CD8-positive, alpha-beta memory T cell (primary cell): ENCODE results near the gene PGAP6. TPM values are rescaled to one million over a fixed set of nuclear protein-coding genes. Genes with fewer than 3 reads are reported as not detected.
A peak's percentile ranks its signal among the peaks of the same experiment; 100 is the strongest.

Experiments used
- CTCF ChIA-PET: fragments of 350-600 bp; sonication (Branson Sonifier 250); formaldehyde crosslinking; loops from one replicate; lab custom pipeline; 2021; ENCODE audit warnings: antibody characterized with exemption; lab: Charles Lee
- POLR2A ChIA-PET: fragments of 350-600 bp; sonication (Branson Sonifier 250); formaldehyde crosslinking; loops from one replicate; lab custom pipeline; 2021; ENCODE audit warnings: antibody characterized with exemption; lab: Charles Lee
- DNase-seq, 5 donors: peaks; one replicate each; pipeline versions ENCODE4 v3.0.0 to v3.0.0-alpha.2; 2020 to 2022; ENCODE audit warnings: mixed read lengths in 1 of 5
- H3K27ac ChIP-seq: one replicate; pipeline ENCODE4 v1.7.0; 2013; ENCODE audit warnings: low read depth, mild to moderate bottlenecking, low read length, moderate library complexity
- H3K27me3 ChIP-seq: 2 replicates; pipeline ENCODE4 v1.7.0; 2013; ENCODE audit warnings: low read length, mild to moderate bottlenecking; ENCODE audit not compliant: insufficient read depth, poor library complexity, severe bottlenecking
- H3K36me3 ChIP-seq: 2 replicates; pipeline ENCODE4 v1.7.0; 2013; ENCODE audit warnings: mild to moderate bottlenecking, low read length, moderate library complexity; ENCODE audit not compliant: insufficient read depth
- H3K4me1 ChIP-seq: 2 replicates; pipeline ENCODE4 v1.7.0; 2013; ENCODE audit warnings: mild to moderate bottlenecking, low read length, moderate library complexity; ENCODE audit not compliant: insufficient read depth
- H3K4me3 ChIP-seq: 2 replicates; pipeline ENCODE4 v1.7.0; 2013; ENCODE audit warnings: mild to moderate bottlenecking, low read length
- H3K9me3 ChIP-seq: 2 replicates; pipeline ENCODE4 v1.7.0; 2013; ENCODE audit warnings: mild to moderate bottlenecking, low read length
- H3K27ac Mint-ChIP-seq, 8 donors: one replicate each; pipeline ENCODE4 v1.8.0; 2020 to 2021; ENCODE audit warnings: mixed read lengths in 8 of 8, mild to moderate bottlenecking in 6 of 8, inconsistent platforms in 3 of 8, moderate library complexity in 3 of 8
- H3K27me3 Mint-ChIP-seq, 2 donors: one replicate each; pipeline ENCODE4 v1.8.0; 2020 to 2021; ENCODE audit warnings: mixed read lengths in 2 of 2, mild to moderate bottlenecking in 1 of 2, moderate library complexity in 1 of 2
- H3K36me3 Mint-ChIP-seq, 3 donors: one replicate each; pipeline ENCODE4 v1.8.0; 2020 to 2021; ENCODE audit warnings: mixed read lengths in 3 of 3, inconsistent platforms in 1 of 3, mild to moderate bottlenecking in 1 of 3
- H3K4me1 Mint-ChIP-seq, 3 donors: one replicate each; pipeline ENCODE4 v1.8.0; 2020 to 2021; ENCODE audit warnings: mixed read lengths in 3 of 3, inconsistent platforms in 1 of 3, mild to moderate bottlenecking in 1 of 3
- H3K4me3 Mint-ChIP-seq, 7 donors: one replicate each; pipeline ENCODE4 v1.8.0; 2020 to 2021; ENCODE audit warnings: mixed read lengths in 7 of 7, mild to moderate bottlenecking in 6 of 7, moderate library complexity in 4 of 7, inconsistent platforms in 2 of 7
- H3K9me3 Mint-ChIP-seq, 5 donors: one replicate each; pipeline ENCODE4 v1.8.0; 2020 to 2022; ENCODE audit warnings: mixed read lengths in 5 of 5, mild to moderate bottlenecking in 3 of 5, moderate library complexity in 2 of 5, inconsistent platforms in 1 of 5
- polyA plus RNA-seq: library from polyadenylated mRNA; unstranded; fragments of 300-500 nt; fragmentation: Illumina TruSeq; gene quantifications from one replicate; pipeline ENCODE4 v1.2.3, GENCODE V29; 2021
- total RNA-seq, 2 experiments: library from RNA; stranded (reverse); gene quantifications; one replicate each; pipeline ENCODE4 v1.2.3, GENCODE V29; 2021

Gene PGAP6
- total and polyA plus RNA-seq, 3 experiments from 2014 or later: 23.1 to 36.2 (median 36.1) TPM

- H3K27ac Mint-ChIP-seq: peak overlapping the region in 1 of 8 donors; percentile 64
- no peak overlapping the region for H3K27ac ChIP-seq
- no peaks in the 10 kb centered on the region for H3K27me3 ChIP-seq
- CTCF ChIA-PET: interaction anchor here (0.7 to 5.0 kb wide), 15 partner anchors 9 to 305 kb away, joined by 3 to 39 read pairs (median 5); partner anchors contain the start of genes FAM234A, LUC7L and MRPL28
- DNase-seq: no peak
- H3K36me3 ChIP-seq: no peaks in the 10 kb centered on the region
- H3K36me3 Mint-ChIP-seq: peaks cover 0 to under 1% (median 0%) of the 10 kb centered on the region in 3 donors
- H3K9me3 Mint-ChIP-seq: no peaks in the 10 kb centered on the region
- peaks cover 7 to 8% (median 8%) of the 10 kb centered on the region in 3 donors for H3K4me1 Mint-ChIP-seq
- H3K9me3 ChIP-seq: no peaks in the 10 kb centered on the region
- no peak overlapping the region for H3K4me3 ChIP-seq
- no peak overlapping the region for H3K4me3 Mint-ChIP-seq
- POLR2A ChIA-PET: interaction anchor here (1.5 kb wide), 1 partner anchor 254 kb away, joined by 3 read pairs; no protein-coding TSS in a partner anchor
- H3K27me3 Mint-ChIP-seq: peaks cover 1 to 3% of the 10 kb centered on the region in 2 donors
- H3K4me1 ChIP-seq: peaks cover 9% of the 10 kb centered on the region
Measured at GRCh38 chr16:361341-361871, 20.4 kb downstream of the PGAP6 start.

GRCh38 chr16:360698-361336 lies 21.0 kb downstream of the PGAP6 start:
- H3K4me1 ChIP-seq: peaks cover 15% of the 10 kb centered on the region
- no peaks in the 10 kb centered on the region for H3K36me3 ChIP-seq
- ChIA-PET CTCF (interaction anchor here (1.0 to 5.0 kb wide), 6 partner anchors 11 to 255 kb away, joined by 3 to 39 read pairs (median 8); partner anchors contain the start of gene LUC7L), POLR2A (no interaction called here)
- no peaks in the 10 kb centered on the region for H3K9me3 Mint-ChIP-seq
- H3K27me3 Mint-ChIP-seq: peaks cover 1 to 3% of the 10 kb centered on the region in 2 donors
- H3K4me3 Mint-ChIP-seq: no peak overlapping the region
- H3K27me3 ChIP-seq: no peaks in the 10 kb centered on the region
- no peak for DNase-seq
- H3K4me3 ChIP-seq: no peak overlapping the region
- H3K27ac ChIP-seq: no peak overlapping the region
- H3K9me3 ChIP-seq: no peaks in the 10 kb centered on the region
- H3K36me3 Mint-ChIP-seq: no peaks in the 10 kb centered on the region
- H3K4me1 Mint-ChIP-seq: peaks cover 9 to 11% (median 11%) of the 10 kb centered on the region in 3 donors
- H3K27ac Mint-ChIP-seq: peak overlapping the region in 1 of 8 donors; percentile 78

DNA sequence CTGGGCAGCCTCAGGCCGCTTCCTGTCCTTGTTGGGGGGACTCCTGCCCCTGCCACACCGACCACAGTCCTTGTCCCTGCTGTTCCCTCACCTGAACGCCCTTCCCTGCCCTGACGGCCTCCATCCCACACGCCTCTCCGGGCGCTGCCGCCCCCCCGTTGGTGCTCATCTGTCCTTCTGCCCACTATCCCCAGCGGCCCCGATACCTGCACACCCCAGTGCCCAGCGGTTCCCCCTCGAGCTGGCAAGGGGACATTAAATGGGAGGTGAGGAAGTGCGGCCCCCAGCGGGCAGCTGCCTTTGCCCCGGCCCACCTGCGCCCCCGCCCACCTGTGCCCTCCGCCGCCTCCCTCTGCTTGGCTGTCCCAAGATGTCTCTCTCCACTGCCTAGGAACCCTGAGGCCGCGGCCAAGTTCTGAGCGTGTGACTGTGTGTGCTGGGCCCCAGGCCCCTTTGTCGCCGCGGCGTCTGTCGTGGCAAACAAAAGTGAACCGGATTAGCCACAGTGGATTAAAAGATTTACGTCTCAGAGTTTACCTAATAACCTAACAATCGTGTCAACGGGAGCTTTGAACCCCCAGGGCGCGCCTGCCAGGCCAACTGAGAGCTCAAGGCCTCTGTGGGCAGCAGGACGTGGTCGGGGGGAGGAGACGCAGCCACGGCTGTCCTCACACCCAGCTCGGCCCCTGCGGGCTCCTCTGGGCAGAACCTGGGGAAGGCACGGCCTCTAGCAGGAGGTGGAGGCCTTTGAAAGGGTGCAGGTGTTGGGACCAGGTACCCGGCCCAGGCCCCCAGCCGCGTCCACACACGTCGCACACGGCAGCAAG lies 21.7 kb downstream of the PGAP6 start:
- no peaks in the 10 kb centered on the region for H3K9me3 ChIP-seq
- H3K4me3 Mint-ChIP-seq: no peak overlapping the region
- H3K4me1 Mint-ChIP-seq: peaks cover 15 to 18% (median 16%) of the 10 kb centered on the region in 3 donors
- peaks cover 1 to 3% of the 10 kb centered on the region in 2 donors for H3K27me3 Mint-ChIP-seq
- H3K27ac Mint-ChIP-seq: peak overlapping the region in 1 of 8 donors; percentile 29
- H3K36me3 ChIP-seq: no peaks in the 10 kb centered on the region
- no peaks in the 10 kb centered on the region for H3K9me3 Mint-ChIP-seq
- no peak overlapping the region for H3K4me3 ChIP-seq
- H3K4me1 ChIP-seq: peaks cover 22% of the 10 kb centered on the region
- H3K36me3 Mint-ChIP-seq: no peaks in the 10 kb centered on the region
- CTCF ChIA-PET: interaction anchor here (1.0 kb wide), 1 partner anchor 10 kb away, joined by 3 read pairs; no protein-coding TSS in a partner anchor
- H3K27ac ChIP-seq: no peak overlapping the region
- POLR2A ChIA-PET: no interaction called here
- DNase-seq: no peak
- no peaks in the 10 kb centered on the region for H3K27me3 ChIP-seq

DNA sequence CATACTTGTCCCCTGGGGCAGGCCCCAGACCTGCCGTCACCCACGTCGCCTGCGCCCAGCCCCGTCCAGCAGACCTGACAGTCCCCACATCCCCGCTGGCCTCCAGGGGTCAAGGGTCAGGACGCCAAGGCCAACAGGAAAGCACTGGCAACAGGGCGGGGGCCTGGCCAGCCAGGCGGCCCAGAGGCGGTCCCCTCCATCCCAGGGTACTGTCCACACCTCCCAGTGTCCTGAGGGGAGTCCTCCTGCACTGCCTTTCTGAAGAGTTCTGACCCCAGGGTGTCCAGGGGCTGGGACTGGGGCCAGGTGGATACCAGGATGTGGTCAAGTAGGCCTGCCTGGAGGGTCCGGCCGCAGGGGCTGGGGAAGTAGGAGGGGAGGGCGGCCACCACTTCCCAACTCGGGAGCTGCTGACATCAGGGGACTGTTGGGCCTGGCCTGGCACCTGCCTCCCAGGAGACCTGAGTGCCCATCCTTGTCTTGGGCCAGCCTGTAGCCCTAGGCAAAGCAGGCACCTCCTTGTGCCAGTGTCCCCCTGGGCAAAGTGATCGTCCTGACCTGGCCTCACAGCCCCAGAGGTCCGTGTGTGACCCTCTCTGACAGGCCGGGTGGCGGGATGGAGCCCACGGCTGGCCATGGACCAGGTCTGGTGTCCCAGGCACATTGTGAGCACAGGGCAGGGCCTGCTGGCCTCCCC lies 22.6 kb downstream of the PGAP6 start:
- H3K27me3 Mint-ChIP-seq: peaks cover 1 to 3% of the 10 kb centered on the region in 2 donors
- H3K27ac Mint-ChIP-seq: no peak overlapping the region
- H3K9me3 Mint-ChIP-seq: no peaks in the 10 kb centered on the region
- H3K4me1 Mint-ChIP-seq: peaks cover 19 to 26% (median 21%) of the 10 kb centered on the region in 3 donors
- no peaks in the 10 kb centered on the region for H3K36me3 ChIP-seq
- H3K4me1 ChIP-seq: peaks cover 31% of the 10 kb centered on the region
- H3K36me3 Mint-ChIP-seq: no peaks in the 10 kb centered on the region
- POLR2A ChIA-PET: no interaction called here
- no peaks in the 10 kb centered on the region for H3K27me3 ChIP-seq
- CTCF ChIA-PET: no interaction called here
- H3K4me3 ChIP-seq: no peak overlapping the region
- no peak overlapping the region for H3K4me3 Mint-ChIP-seq
- no peak for DNase-seq
- H3K9me3 ChIP-seq: no peaks in the 10 kb centered on the region
- no peak overlapping the region for H3K27ac ChIP-seq

DNA sequence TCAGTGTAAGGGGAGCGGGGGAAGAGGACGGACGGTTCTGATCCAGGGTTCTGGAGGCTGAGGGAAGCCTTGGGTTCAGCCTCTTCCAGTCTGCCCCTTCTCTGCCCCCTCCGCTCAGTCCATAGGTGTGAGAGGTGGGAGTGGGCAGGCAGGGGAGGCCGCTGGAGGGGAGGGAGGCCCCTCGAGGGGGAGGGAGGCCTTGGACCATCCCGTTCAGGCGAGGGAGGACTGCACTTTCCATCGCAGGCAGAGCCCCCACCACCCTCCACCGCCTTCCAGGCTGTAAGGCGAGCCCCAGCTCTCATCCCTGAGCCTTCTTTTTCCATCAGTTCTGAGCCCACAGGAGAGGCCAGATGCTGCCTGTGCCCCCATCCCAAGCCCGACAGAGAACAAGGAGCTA lies 25.0 kb downstream of the PGAP6 start:
- Mint-ChIP-seq H3K27ac (peak overlapping the region in 5 of 8 donors; percentile 42 to 97 (median 73)), H3K36me3 (no peaks in the 10 kb centered on the region), H3K4me1 (peaks cover 20 to 33% (median 23%) of the 10 kb centered on the region in 3 donors), H3K27me3 (no peaks in the 10 kb centered on the region), H3K4me3 (no peak overlapping the region), H3K9me3 (no peaks in the 10 kb centered on the region)
- Histone ChIP-seq H3K9me3 (no peaks in the 10 kb centered on the region), H3K4me1 (peaks cover 37% of the 10 kb centered on the region), H3K36me3 (no peaks in the 10 kb centered on the region), H3K27me3 (no peaks in the 10 kb centered on the region), H3K27ac (no peak overlapping the region), H3K4me3 (no peak overlapping the region)
- ChIA-PET CTCF (interaction anchor here (0.8 to 1.5 kb wide), 3 partner anchors 25 to 252 kb away, joined by 3 read pairs; partner anchors contain the start of gene PGAP6), POLR2A (no interaction called here)
- DNase-seq: no peak

- peak overlapping the region; percentile 54 for H3K27ac ChIP-seq
- ChIA-PET POLR2A (interaction anchor here (0.9 to 1.2 kb wide), 4 partner anchors 14 to 127 kb away, joined by 3 to 4 read pairs (median 3); partner anchors contain the start of gene MRPL28), CTCF (interaction anchor here (1.0 to 1.7 kb wide), 4 partner anchors 27 to 290 kb away, joined by 3 to 4 read pairs (median 3); partner anchors contain the start of gene PGAP6)
- Mint-ChIP-seq H3K4me3 (peak overlapping the region; percentile 79 to 90 (median 87)), H3K27ac (peak overlapping the region; percentile 87 to 97 (median 94)), H3K36me3 (peaks cover 0 to 9% (median 2%) of the 10 kb centered on the region in 3 donors), H3K4me1 (peaks cover 27 to 49% (median 40%) of the 10 kb centered on the region in 3 donors), H3K27me3 (no peaks in the 10 kb centered on the region), H3K9me3 (no peaks in the 10 kb centered on the region)
- no peaks in the 10 kb centered on the region for H3K9me3 ChIP-seq
- H3K4me3 ChIP-seq: peak overlapping the region; percentile 36
- no peaks in the 10 kb centered on the region for H3K36me3 ChIP-seq
- DNase-seq: peak; percentile 42 to 77 (median 56)
- peaks cover 51% of the 10 kb centered on the region for H3K4me1 ChIP-seq
- no peaks in the 10 kb centered on the region for H3K27me3 ChIP-seq
Measured at GRCh38 chr16:354971-355461, 26.8 kb downstream of the PGAP6 start.
